ENCODE results near the gene TIMP2.
"Not testable (repeated sequence)": the region's sequence is repeated elsewhere in the genome, so short reads cannot be mapped to it uniquely, and the experiment has no call there.

Gene TIMP2

GRCh38 chr17:78903101-78903779 is 21.9 kb downstream of the TIMP2 start, which contains the start of gene CEP295NL:
Gene CEP295NL (minus strand): TSS chr17:78903201. CDS start chr17:78901828, 1,373 bp downstream.
- DNase-seq, result no peak

- DNase-seq, result not testable (repeated sequence)
Measured at GRCh38 chr17:78902231-78902630, 23.0 kb downstream of the TIMP2 start.

- DNase-seq, result no peak
Measured at GRCh38 chr17:78901806-78902205, 23.4 kb downstream of the TIMP2 start.

GRCh38 chr17:78900816-78901215 is 24.4 kb downstream of the TIMP2 start:
- no peak for DNase-seq

GRCh38 chr17:78899361-78900260 is 25.6 kb downstream of the TIMP2 start:
- DNase-seq, result no peak

GRCh38 chr17:78898947-78899346 is 26.2 kb downstream of the TIMP2 start:
- DNase-seq, result no peak

- DNase-seq, result no peak
Measured at GRCh38 chr17:78898075-78898836, 26.9 kb downstream of the TIMP2 start.

GRCh38 chr17:78897664-78898047 is 27.5 kb downstream of the TIMP2 start:
- DNase-seq, result no peak

GRCh38 chr17:78896834-78897663 is 28.1 kb downstream of the TIMP2 start:
- DNase-seq, result no peak

- DNase-seq, result no peak
Measured at GRCh38 chr17:78896091-78896833, 28.9 kb downstream of the TIMP2 start.

- DNase-seq, result no peak
Measured at GRCh38 chr17:78895322-78895721, 29.9 kb downstream of the TIMP2 start.

- DNase-seq, result no peak
Measured at GRCh38 chr17:78893684-78894083, 31.5 kb downstream of the TIMP2 start.

- DNase-seq, result no peak
Measured at GRCh38 chr17:78892936-78893379, 32.2 kb downstream of the TIMP2 start.

- DNase-seq, result no peak
Measured at GRCh38 chr17:78892520-78892919, 32.7 kb downstream of the TIMP2 start.

GRCh38 chr17:78892062-78892456 is 33.1 kb downstream of the TIMP2 start:
- no peak for DNase-seq

GRCh38 chr17:78891406-78892061 is 33.7 kb downstream of the TIMP2 start:
- DNase-seq, result no peak

GRCh38 chr17:78890498-78890897 is 34.7 kb downstream of the TIMP2 start:
- no peak for DNase-seq

- DNase-seq, result not testable (repeated sequence)
Measured at GRCh38 chr17:78890096-78890495, 35.1 kb downstream of the TIMP2 start.

GRCh38 chr17:78889531-78889930 is 35.7 kb downstream of the TIMP2 start:
- no peak for DNase-seq

GRCh38 chr17:78888941-78889518 is 36.2 kb downstream of the TIMP2 start:
- no peak for DNase-seq

- no peak for DNase-seq
Measured at GRCh38 chr17:78886954-78887353, 38.2 kb downstream of the TIMP2 start.

Data from NCI-H1105 (cell line).